WI38 (cell line): Measurements from ENCODE around the gene PGAM4.

ENCODE experiments used
- H3K4me3 ChIP-seq: 2 replicates; pipeline ENCODE4 v1.5.1; 2011; ENCODE audit warnings: low read depth, mild to moderate bottlenecking, control low read depth, low read length
- CTCF ChIP-seq: IDR thresholded peaks from 2 replicates; pipeline ENCODE4 v1.5.1; 2012; ENCODE audit warnings: low read depth, mild to moderate bottlenecking, control low read depth, low read length

PGAM4 gene

DNA sequence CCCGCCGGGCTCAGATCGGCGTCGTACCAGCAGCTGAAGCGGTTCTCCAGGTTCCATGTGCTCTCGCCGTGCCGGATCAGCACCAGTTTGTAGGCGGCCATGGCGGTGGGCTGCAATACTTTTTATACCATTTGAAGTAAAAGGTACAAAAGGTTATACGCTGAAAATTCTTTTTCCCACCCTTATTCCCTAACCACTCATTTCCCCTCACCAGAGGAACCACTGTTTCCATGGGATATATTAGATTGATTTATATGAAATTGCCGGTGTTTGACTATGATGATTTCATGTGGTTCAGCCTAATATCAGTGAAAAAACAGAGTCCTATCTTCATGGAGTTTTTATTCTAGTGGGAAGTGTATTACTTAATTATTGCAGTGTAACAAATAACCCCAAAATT is at the start of gene PGAM4:
TSS of gene PGAM4 (minus strand) at position 101 of the 400 bp plus-strand sequence. CDS start at position 101, 0 bp downstream.
- no peak within 1 kb of the TSS for H3K4me3 ChIP-seq
- no peak for TF ChIP-seq CTCF

GRCh38 chrX:78011846-78012245 is 42.4 kb upstream of the PGAM4 start:
- no peak overlapping the region for H3K4me3 ChIP-seq
- TF ChIP-seq CTCF: no peak

DNA sequence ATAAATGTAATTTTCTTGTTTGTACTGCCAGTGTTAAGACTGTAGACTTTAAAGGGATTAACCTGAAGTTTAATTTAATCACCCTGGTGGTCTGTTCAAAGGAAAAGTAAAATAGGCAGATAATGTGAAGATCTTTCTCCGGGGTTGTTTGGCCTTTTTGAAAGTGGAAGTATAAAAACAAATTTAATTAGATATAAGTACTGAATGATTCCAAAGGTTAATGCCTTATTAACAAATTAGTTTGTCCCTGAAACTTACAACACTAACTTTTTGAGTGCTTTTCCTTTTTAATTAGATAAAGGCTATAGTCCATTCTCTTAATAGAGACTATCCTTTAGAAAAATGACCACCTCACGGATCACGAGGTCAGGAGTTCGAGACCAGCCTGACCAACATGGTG is 10.4 kb upstream of the PGAM4 start:
- H3K4me3 ChIP-seq: no peak overlapping the region
- TF ChIP-seq CTCF: no peak

DNA sequence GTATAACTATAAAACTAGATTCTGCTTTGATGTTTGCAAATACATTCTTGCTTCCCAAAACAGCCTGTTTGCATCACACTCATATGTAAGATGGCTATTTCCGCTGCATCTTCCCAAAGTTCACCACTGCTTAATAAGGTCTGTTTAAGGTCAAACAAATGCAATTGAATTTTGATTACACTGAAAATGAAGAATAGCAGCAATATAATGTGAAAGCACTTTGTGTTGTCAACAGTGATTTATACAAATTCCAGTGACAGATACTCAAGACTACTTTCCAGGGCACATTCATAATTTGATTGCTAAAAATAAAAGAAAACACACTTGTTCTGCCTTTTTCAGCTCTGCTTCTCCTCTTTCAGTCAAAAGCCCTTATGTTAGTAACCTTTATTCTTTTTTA is 8.1 kb upstream of the PGAM4 start:
- no peak overlapping the region for H3K4me3 ChIP-seq
- TF ChIP-seq CTCF: no peak

DNA sequence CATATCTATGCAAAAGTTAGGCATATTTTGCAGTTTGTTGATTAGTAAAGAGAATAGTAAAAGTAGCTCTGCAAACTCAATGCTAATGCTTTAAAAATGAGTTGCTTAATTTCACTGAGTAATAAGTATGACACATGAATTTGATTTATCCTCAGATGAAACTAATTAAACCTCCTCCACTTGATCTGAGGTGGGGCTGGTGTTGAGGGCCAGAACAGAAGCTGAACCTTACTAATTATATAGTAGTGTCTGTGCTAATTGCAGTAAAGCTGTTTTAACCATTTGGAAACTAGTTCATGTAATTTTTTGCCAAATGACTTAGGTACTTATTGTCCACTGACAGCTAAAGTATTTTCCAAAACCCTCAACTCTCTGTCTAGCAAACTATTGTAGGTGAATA is 7.7 kb upstream of the PGAM4 start:
- no peak for TF ChIP-seq CTCF
- H3K4me3 ChIP-seq: no peak overlapping the region

DNA sequence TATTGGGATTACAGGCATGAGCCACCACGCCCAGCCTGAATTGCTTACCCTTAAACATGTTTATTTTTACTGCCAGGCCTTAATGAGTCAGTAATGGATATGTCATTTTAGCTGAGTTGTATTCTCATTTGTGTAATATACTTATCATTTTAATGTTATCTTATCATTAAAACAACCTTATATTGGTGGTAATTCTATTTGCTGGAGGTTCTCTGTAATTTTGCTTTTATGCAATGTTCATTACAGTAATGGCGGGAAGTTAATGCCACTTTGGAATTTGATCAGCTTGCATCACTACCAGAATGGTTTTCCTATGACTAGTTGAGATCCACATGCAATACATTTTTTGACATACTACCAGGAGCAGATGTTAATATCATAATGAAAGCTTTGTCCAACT is 6.3 kb upstream of the PGAM4 start:
- TF ChIP-seq CTCF: no peak

GRCh38 chrX:77967631-77968030 is 1.8 kb downstream of the PGAM4 start:
- no peak for TF ChIP-seq CTCF

More for the DNA sequence above, 6.3 kb upstream of the PGAM4 start:
- H3K4me3 ChIP-seq: no peak overlapping the region

More at GRCh38 chrX:77967631-77968030, 1.8 kb downstream of the PGAM4 start:
- no peak overlapping the region for H3K4me3 ChIP-seq
